Kidney (tissue), 14 donors: ENCODE measurements around the gene LGMN. TPM values are rescaled to one million over a fixed set of nuclear protein-coding genes. Genes with fewer than 3 reads are reported as not detected.

Source experiments
- DNase-seq, 5 donors: peaks; one replicate each; pipeline ENCODE4 v3.0.0-alpha.2; 2013 to 2020
- FAIRE-seq: peaks from 2 replicates; lab custom pipeline; 2012; peaks lifted over from hg19 to GRCh38; lab: Jason Lieb, UNC
- H3K27ac ChIP-seq, 2 donors: one replicate each; pipeline ENCODE4 v1.7.0; 2013; ENCODE audit warnings: low read depth in 2 of 2, low read length in 2 of 2, inconsistent platforms in 1 of 2
- H3K27me3 ChIP-seq: one replicate; pipeline ENCODE4 v1.7.1; 2013; ENCODE audit warnings: low read length, inconsistent platforms; ENCODE audit not compliant: control insufficient read depth, insufficient read depth
- H3K36me3 ChIP-seq, 3 donors: one replicate each; pipeline versions ENCODE4 v1.7.0 to v1.7.1; 2013; ENCODE audit warnings: low read length in 3 of 3, control low read depth in 1 of 3, inconsistent platforms in 1 of 3; ENCODE audit not compliant: insufficient read depth in 3 of 3, control insufficient read depth in 2 of 3
- H3K4me1 ChIP-seq, 3 donors: one replicate each; pipeline versions ENCODE4 v1.7.0 to v1.7.1; 2013; ENCODE audit warnings: low read length in 3 of 3, inconsistent platforms in 1 of 3, low read depth in 1 of 3; ENCODE audit not compliant: control insufficient read depth in 2 of 3, insufficient read depth in 2 of 3
- H3K4me3 ChIP-seq, 3 donors: one replicate each; pipeline versions ENCODE4 v1.7.0 to v1.8.1; 2013; ENCODE audit warnings: low read length in 3 of 3, control low read depth in 1 of 3, inconsistent platforms in 1 of 3
- H3K9ac ChIP-seq, 3 donors: one replicate each; pipeline versions ENCODE4 v1.7.0 to v1.7.1; 2013; ENCODE audit warnings: low read length in 3 of 3, control low read depth in 1 of 3, inconsistent platforms in 1 of 3
- H3K9me3 ChIP-seq, 3 donors: one replicate each; pipeline versions ENCODE4 v1.7.0 to v1.7.1; 2013; ENCODE audit warnings: low read length in 3 of 3, control low read depth in 1 of 3, inconsistent platforms in 1 of 3; ENCODE audit not compliant: control insufficient read depth in 2 of 3, insufficient read depth in 1 of 3
- intact Hi-C: fragments of 100-400 bp; cut with DNase I; formaldehyde crosslinking; loops from one replicate; pipeline ENCODE4 v1.11.1; 2022
- polyA plus RNA-seq: library from polyadenylated mRNA; stranded (reverse); fragments of 350-450 nt; fragmentation: Illumina TruSeq; extraction: RNeasy Lipid Tissue Mini Kit (QIAGEN cat#74804); gene quantifications from one replicate; pipeline ENCODE4 v1.2.3, GENCODE V29; 2014; ENCODE audit warnings: low read depth, low replicate concordance; ENCODE audit not compliant: insufficient read depth
- total RNA-seq: library from RNA; stranded (reverse); fragmentation: NEBNext Ultra II Directional; extraction: Animal tissue kit (Norgen Biotek cat#: 25700); gene quantifications from one replicate; pipeline ENCODE4 v1.2.1, GENCODE V29; 2021
- TF ChIP-seq, protein P1 (sequence below): IDR thresholded peaks from 3 replicates; pipeline ENCODE4 v1.5.1; 2012; ENCODE audit warnings: mild to moderate bottlenecking, moderate library complexity, borderline replicate concordance; ENCODE audit not compliant: insufficient read depth; ENCODE audit errors: extremely low read depth
- donor health status: control.
- donor health status: control.
- donor health status: control.
- donor health status: control.
- donor health status: control.
- donor health status: DM: yes; HTN: yes; CAD: no.
- donor health status: Normal renal cell carcinoma (clear cell type).

The LGMN gene
- total and polyA plus RNA-seq, 2 donors from 2014 or later = 66.3 to 200 TPM

DNA sequence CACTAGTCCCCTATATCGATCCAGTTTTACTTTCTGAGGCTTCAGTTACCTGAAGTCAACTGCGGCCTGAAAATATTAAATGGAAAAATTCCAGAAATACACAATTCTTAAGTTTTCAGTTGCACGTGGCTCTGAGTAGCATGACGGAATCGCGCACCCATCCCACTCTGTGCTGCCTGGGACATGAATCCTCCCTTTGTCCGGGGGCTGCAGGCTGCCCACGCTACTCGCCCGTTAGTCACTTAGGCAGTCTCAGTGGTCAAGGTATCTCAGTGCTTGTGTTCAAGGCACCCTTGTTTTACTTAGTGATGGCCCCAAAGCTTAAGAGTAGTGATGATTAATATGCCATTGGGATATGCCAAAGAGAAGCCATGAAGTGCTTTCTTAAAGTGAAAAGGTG is 46.6 kb downstream of the LGMN start:
- peaks cover 0 to 13% (median 8%) of the 10 kb centered on the region in 3 donors for H3K36me3 ChIP-seq
- DNase-seq (peak in 1 of 5 donors; percentile 52), FAIRE-seq (no peak)
- intact Hi-C loops = no loop called here
- H3K4me3 ChIP-seq = no peak overlapping the region
- H3K27ac ChIP-seq = no peak overlapping the region
- H3K27me3 ChIP-seq = no peaks in the 10 kb centered on the region
- peaks cover 0 to 2% (median 0%) of the 10 kb centered on the region in 3 donors for H3K4me1 ChIP-seq
- no peaks in the 10 kb centered on the region for H3K9me3 ChIP-seq
- H3K9ac ChIP-seq = no peak overlapping the region
- TF ChIP-seq, protein P1, sequence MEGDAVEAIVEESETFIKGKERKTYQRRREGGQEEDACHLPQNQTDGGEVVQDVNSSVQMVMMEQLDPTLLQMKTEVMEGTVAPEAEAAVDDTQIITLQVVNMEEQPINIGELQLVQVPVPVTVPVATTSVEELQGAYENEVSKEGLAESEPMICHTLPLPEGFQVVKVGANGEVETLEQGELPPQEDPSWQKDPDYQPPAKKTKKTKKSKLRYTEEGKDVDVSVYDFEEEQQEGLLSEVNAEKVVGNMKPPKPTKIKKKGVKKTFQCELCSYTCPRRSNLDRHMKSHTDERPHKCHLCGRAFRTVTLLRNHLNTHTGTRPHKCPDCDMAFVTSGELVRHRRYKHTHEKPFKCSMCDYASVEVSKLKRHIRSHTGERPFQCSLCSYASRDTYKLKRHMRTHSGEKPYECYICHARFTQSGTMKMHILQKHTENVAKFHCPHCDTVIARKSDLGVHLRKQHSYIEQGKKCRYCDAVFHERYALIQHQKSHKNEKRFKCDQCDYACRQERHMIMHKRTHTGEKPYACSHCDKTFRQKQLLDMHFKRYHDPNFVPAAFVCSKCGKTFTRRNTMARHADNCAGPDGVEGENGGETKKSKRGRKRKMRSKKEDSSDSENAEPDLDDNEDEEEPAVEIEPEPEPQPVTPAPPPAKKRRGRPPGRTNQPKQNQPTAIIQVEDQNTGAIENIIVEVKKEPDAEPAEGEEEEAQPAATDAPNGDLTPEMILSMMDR = no peak

DNA sequence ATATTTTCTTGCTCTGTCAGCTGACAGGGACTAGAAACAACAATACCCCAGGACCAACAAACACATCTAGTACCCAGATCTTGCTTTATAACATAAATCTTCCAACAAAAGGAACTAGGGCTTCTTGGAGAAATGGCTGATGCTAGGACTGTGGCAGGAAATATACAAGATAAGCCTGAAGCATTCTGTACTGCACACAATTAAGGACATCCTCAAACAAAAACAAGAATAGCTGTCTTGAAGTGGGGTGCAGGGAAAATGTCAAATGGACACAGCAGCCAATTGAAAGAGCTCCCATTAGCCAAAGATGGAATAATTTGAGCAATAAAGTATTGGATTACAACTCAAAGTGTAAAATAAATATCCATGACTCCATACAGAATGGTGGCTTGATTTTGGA is 50.0 kb downstream of the LGMN start:
- Histone ChIP-seq H3K9me3 (no peaks in the 10 kb centered on the region), H3K27me3 (no peaks in the 10 kb centered on the region), H3K4me1 (peaks cover 0 to 4% (median under 1%) of the 10 kb centered on the region in 3 donors), H3K36me3 (no peaks in the 10 kb centered on the region), H3K9ac (no peak overlapping the region), H3K4me3 (no peak overlapping the region), H3K27ac (no peak overlapping the region)
- TF ChIP-seq, protein P1 = no peak
- FAIRE-seq = no peak
- intact Hi-C loops = no loop called here
- no peak for DNase-seq

DNA sequence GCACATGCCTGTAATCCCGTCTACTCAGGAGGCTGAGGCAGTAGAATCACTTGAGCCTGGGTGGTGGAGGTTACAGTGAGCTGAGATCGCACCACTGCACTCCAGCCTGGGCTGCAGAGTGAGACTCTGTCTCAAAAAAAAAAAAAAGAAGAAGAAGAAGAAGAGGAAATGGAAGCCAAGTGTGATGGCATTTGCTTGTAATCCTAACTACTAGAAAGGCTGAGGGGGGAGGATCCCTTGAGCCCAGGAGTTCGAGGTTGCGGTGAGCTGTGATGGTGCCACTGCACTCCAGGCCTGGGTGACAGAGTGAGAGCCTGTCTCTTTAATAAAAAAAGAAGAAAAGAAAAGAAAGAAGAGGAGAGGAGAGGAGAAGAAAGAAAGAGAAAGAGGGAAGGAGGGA is 52.1 kb downstream of the LGMN start:
- H3K4me3 ChIP-seq = no peak overlapping the region
- H3K9ac ChIP-seq = no peak overlapping the region
- H3K9me3 ChIP-seq = no peaks in the 10 kb centered on the region
- no peak overlapping the region for H3K27ac ChIP-seq
- FAIRE-seq = no peak
- H3K27me3 ChIP-seq = no peaks in the 10 kb centered on the region
- H3K36me3 ChIP-seq = no peaks in the 10 kb centered on the region
- H3K4me1 ChIP-seq = peaks cover 0 to 9% (median 5%) of the 10 kb centered on the region in 3 donors
- intact Hi-C loops = no loop called here
- no peak for DNase-seq
- TF ChIP-seq, protein P1 = no peak

DNA sequence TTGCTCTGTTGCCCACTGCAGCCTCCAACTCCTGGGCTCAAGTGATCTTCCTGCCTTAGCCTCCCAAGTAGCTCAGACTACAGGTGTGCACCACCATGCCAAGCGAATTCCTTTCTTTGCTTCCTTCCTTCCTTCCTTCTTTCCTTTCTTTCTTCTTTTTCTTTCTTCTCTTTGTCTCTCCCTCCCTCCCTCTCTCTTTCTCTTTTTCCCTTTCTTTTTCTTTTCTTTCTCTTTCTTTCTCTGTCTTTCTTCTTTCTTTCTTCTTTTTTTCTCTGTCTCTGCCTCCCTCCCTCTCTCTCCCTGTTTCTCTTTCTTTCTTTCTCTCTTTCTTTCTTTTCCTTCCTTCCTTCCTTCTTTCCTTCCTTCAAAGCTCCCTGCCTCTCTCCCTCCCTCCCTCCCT is 52.9 kb downstream of the LGMN start:
- no peaks in the 10 kb centered on the region for H3K36me3 ChIP-seq
- peaks cover 0 to 9% (median 5%) of the 10 kb centered on the region in 3 donors for H3K4me1 ChIP-seq
- H3K27me3 ChIP-seq = no peaks in the 10 kb centered on the region
- no peaks in the 10 kb centered on the region for H3K9me3 ChIP-seq
- FAIRE-seq = no peak
- H3K27ac ChIP-seq = no peak overlapping the region
- no peak for DNase-seq
- no peak overlapping the region for H3K4me3 ChIP-seq
- intact Hi-C loops = no loop called here
- TF ChIP-seq, protein P1 = no peak
- H3K9ac ChIP-seq = no peak overlapping the region
